T-helper 2 cell treated with Interferon-gamma antibody and Interleukin-4, amounts not matched to agents 5 μg/mL and 100 μg/mL, for 36 hours (primary cell): Measurements from ENCODE around the gene DGKI.

Experiments used
- DNase-seq: peaks from one replicate; pipeline ENCODE4 v3.0.0; 2021; ENCODE audit warnings: low spot score
- H3K27ac Mint-ChIP-seq: one replicate; pipeline ENCODE4 v1.8.0; 2021; ENCODE audit warnings: mild to moderate bottlenecking, mixed read lengths
- H3K27me3 Mint-ChIP-seq: one replicate; pipeline ENCODE4 v1.8.0; 2021; ENCODE audit warnings: low read depth, mixed read lengths
- H3K36me3 Mint-ChIP-seq: one replicate; pipeline ENCODE4 v1.8.0; 2021; ENCODE audit warnings: low read depth, mixed read lengths
- H3K4me1 Mint-ChIP-seq: one replicate; pipeline ENCODE4 v1.8.0; 2021; ENCODE audit warnings: low read depth, mixed read lengths
- H3K4me3 Mint-ChIP-seq: one replicate; pipeline ENCODE4 v1.8.0; 2022; ENCODE audit warnings: mild to moderate bottlenecking, moderate library complexity, mixed read lengths
- H3K9me3 Mint-ChIP-seq: one replicate; pipeline ENCODE4 v1.8.0; 2021; ENCODE audit warnings: mixed read lengths

DGKI gene

GRCh38 chr7:137879357-137880158, 32.8 kb upstream of the DGKI start:
- H3K4me3 Mint-ChIP-seq: no peak overlapping the region
- DNase-seq: peak; percentile 12
- H3K27me3 Mint-ChIP-seq: no peaks in the 10 kb centered on the region
- H3K27ac Mint-ChIP-seq: peak overlapping the region; percentile 41
- H3K36me3 Mint-ChIP-seq: peaks cover 43% of the 10 kb centered on the region
- H3K9me3 Mint-ChIP-seq: no peaks in the 10 kb centered on the region
- H3K4me1 Mint-ChIP-seq: peaks cover 8% of the 10 kb centered on the region

GRCh38 chr7:137878333-137878961, 31.7 kb upstream of the DGKI start:
- H3K36me3 Mint-ChIP-seq: peaks cover 43% of the 10 kb centered on the region
- H3K9me3 Mint-ChIP-seq: no peaks in the 10 kb centered on the region
- no peak overlapping the region for H3K4me3 Mint-ChIP-seq
- H3K27ac Mint-ChIP-seq: no peak overlapping the region
- no peak for DNase-seq
- no peaks in the 10 kb centered on the region for H3K27me3 Mint-ChIP-seq
- peaks cover 8% of the 10 kb centered on the region for H3K4me1 Mint-ChIP-seq

GRCh38 chr7:137877027-137877675, 30.4 kb upstream of the DGKI start:
- H3K4me1 Mint-ChIP-seq: peaks cover 5% of the 10 kb centered on the region
- H3K27me3 Mint-ChIP-seq: no peaks in the 10 kb centered on the region
- H3K27ac Mint-ChIP-seq: no peak overlapping the region
- H3K9me3 Mint-ChIP-seq: no peaks in the 10 kb centered on the region
- H3K4me3 Mint-ChIP-seq: no peak overlapping the region
- no peak for DNase-seq
- H3K36me3 Mint-ChIP-seq: peaks cover 41% of the 10 kb centered on the region

GRCh38 chr7:137875746-137876145, 29.0 kb upstream of the DGKI start:
- Mint-ChIP-seq H3K4me1 (peaks cover 6% of the 10 kb centered on the region), H3K36me3 (peaks cover 39% of the 10 kb centered on the region), H3K4me3 (no peak overlapping the region), H3K27ac (no peak overlapping the region), H3K9me3 (no peaks in the 10 kb centered on the region), H3K27me3 (no peaks in the 10 kb centered on the region)
- no peak for DNase-seq

- H3K27me3 Mint-ChIP-seq: no peaks in the 10 kb centered on the region
- no peak overlapping the region for H3K4me3 Mint-ChIP-seq
- H3K9me3 Mint-ChIP-seq: no peaks in the 10 kb centered on the region
- H3K36me3 Mint-ChIP-seq: peaks cover 28% of the 10 kb centered on the region
- H3K27ac Mint-ChIP-seq: no peak overlapping the region
- DNase-seq: no peak
- peaks cover 6% of the 10 kb centered on the region for H3K4me1 Mint-ChIP-seq
These were observed 27.4 kb upstream of the DGKI start for GRCh38 chr7:137873979-137874777.

- peak; percentile 55 for DNase-seq
- no peak overlapping the region for H3K27ac Mint-ChIP-seq
- H3K4me1 Mint-ChIP-seq: peaks cover 4% of the 10 kb centered on the region
- H3K27me3 Mint-ChIP-seq: no peaks in the 10 kb centered on the region
- H3K4me3 Mint-ChIP-seq: no peak overlapping the region
- peaks cover 25% of the 10 kb centered on the region for H3K36me3 Mint-ChIP-seq
- no peaks in the 10 kb centered on the region for H3K9me3 Mint-ChIP-seq
These were observed 26.8 kb upstream of the DGKI start for GRCh38 chr7:137873524-137873923.

- Mint-ChIP-seq H3K36me3 (peaks cover 38% of the 10 kb centered on the region), H3K27me3 (no peaks in the 10 kb centered on the region), H3K4me1 (peaks cover 4% of the 10 kb centered on the region), H3K9me3 (peaks cover 4% of the 10 kb centered on the region), H3K4me3 (no peak overlapping the region), H3K27ac (no peak overlapping the region)
- no peak for DNase-seq
These were observed 24.6 kb upstream of the DGKI start for GRCh38 chr7:137871170-137871915.

GRCh38 chr7:137870684-137871083, 23.9 kb upstream of the DGKI start:
- H3K4me3 Mint-ChIP-seq: no peak overlapping the region
- peaks cover 11% of the 10 kb centered on the region for H3K9me3 Mint-ChIP-seq
- H3K36me3 Mint-ChIP-seq: peaks cover 45% of the 10 kb centered on the region
- H3K4me1 Mint-ChIP-seq: peaks cover 4% of the 10 kb centered on the region
- H3K27me3 Mint-ChIP-seq: no peaks in the 10 kb centered on the region
- no peak overlapping the region for H3K27ac Mint-ChIP-seq
- no peak for DNase-seq

- no peak for DNase-seq
- Mint-ChIP-seq H3K27me3 (no peaks in the 10 kb centered on the region), H3K27ac (no peak overlapping the region), H3K9me3 (peaks cover 17% of the 10 kb centered on the region), H3K4me1 (peaks cover 4% of the 10 kb centered on the region), H3K36me3 (peaks cover 48% of the 10 kb centered on the region), H3K4me3 (no peak overlapping the region)
These were observed 23.3 kb upstream of the DGKI start for GRCh38 chr7:137870078-137870477.

GRCh38 chr7:137869260-137869659, 22.5 kb upstream of the DGKI start:
- peaks cover 20% of the 10 kb centered on the region for H3K9me3 Mint-ChIP-seq
- DNase-seq: no peak
- no peak overlapping the region for H3K27ac Mint-ChIP-seq
- no peak overlapping the region for H3K4me3 Mint-ChIP-seq
- H3K27me3 Mint-ChIP-seq: no peaks in the 10 kb centered on the region
- peaks cover 4% of the 10 kb centered on the region for H3K4me1 Mint-ChIP-seq
- peaks cover 47% of the 10 kb centered on the region for H3K36me3 Mint-ChIP-seq

GRCh38 chr7:137867289-137867688, 20.5 kb upstream of the DGKI start:
- H3K4me3 Mint-ChIP-seq: no peak overlapping the region
- no peak for DNase-seq
- no peak overlapping the region for H3K27ac Mint-ChIP-seq
- H3K36me3 Mint-ChIP-seq: peaks cover 43% of the 10 kb centered on the region
- peaks cover 4% of the 10 kb centered on the region for H3K4me1 Mint-ChIP-seq
- H3K27me3 Mint-ChIP-seq: no peaks in the 10 kb centered on the region
- H3K9me3 Mint-ChIP-seq: peaks cover 20% of the 10 kb centered on the region

GRCh38 chr7:137865764-137866163, 19.0 kb upstream of the DGKI start:
- DNase-seq: no peak
- peaks cover 20% of the 10 kb centered on the region for H3K9me3 Mint-ChIP-seq
- peaks cover 3% of the 10 kb centered on the region for H3K4me1 Mint-ChIP-seq
- H3K36me3 Mint-ChIP-seq: peaks cover 40% of the 10 kb centered on the region
- no peaks in the 10 kb centered on the region for H3K27me3 Mint-ChIP-seq
- H3K27ac Mint-ChIP-seq: no peak overlapping the region
- no peak overlapping the region for H3K4me3 Mint-ChIP-seq

GRCh38 chr7:137862964-137863363, 16.2 kb upstream of the DGKI start:
- no peak for DNase-seq
- H3K4me3 Mint-ChIP-seq: no peak overlapping the region
- H3K27ac Mint-ChIP-seq: no peak overlapping the region
- no peaks in the 10 kb centered on the region for H3K27me3 Mint-ChIP-seq
- H3K9me3 Mint-ChIP-seq: peaks cover 20% of the 10 kb centered on the region
- H3K4me1 Mint-ChIP-seq: no peaks in the 10 kb centered on the region
- H3K36me3 Mint-ChIP-seq: peaks cover 33% of the 10 kb centered on the region
